Astrocyte (in vitro differentiated cells and primary cell): ENCODE data around the gene SAMMSON. TPM values are rescaled to one million over a fixed set of nuclear protein-coding genes. Genes with fewer than 3 reads are reported as not detected.

ENCODE experiments used
- DNase-seq: peaks from one replicate; pipeline ENCODE4 v3.0.0-alpha.2; 2010; ENCODE audit warnings: low read depth
- FAIRE-seq: peaks from 2 replicates; lab custom pipeline; 2011; peaks lifted over from hg19 to GRCh38; lab: Jason Lieb, UNC
- H2AFZ ChIP-seq: 2 replicates; pipeline ENCODE4 v1.6.0; 2012; ENCODE audit warnings: low read depth, low read length, inconsistent platforms
- H3K27ac ChIP-seq: 2 replicates; pipeline ENCODE4 v1.5.1; 2011; ENCODE audit warnings: low read depth, low read length, inconsistent platforms
- H3K27me3 ChIP-seq: 2 replicates; pipeline ENCODE4 v1.6.0; 2011; ENCODE audit warnings: low read length, inconsistent platforms; ENCODE audit not compliant: insufficient read depth
- H3K36me3 ChIP-seq: 2 replicates; pipeline ENCODE4 v1.5.1; 2011; ENCODE audit warnings: low read length, inconsistent platforms; ENCODE audit not compliant: insufficient read depth
- H3K4me1 ChIP-seq: 2 replicates; pipeline ENCODE4 v1.5.1; 2011; ENCODE audit warnings: low read length, inconsistent platforms; ENCODE audit not compliant: insufficient read depth
- H3K4me2 ChIP-seq: 2 replicates; pipeline ENCODE4 v1.6.0; 2012; ENCODE audit warnings: low read length, inconsistent platforms
- H3K4me3 ChIP-seq: 2 replicates; pipeline ENCODE4 v1.5.1; 2011; ENCODE audit warnings: low read depth, mild to moderate bottlenecking, low read length, inconsistent platforms; ENCODE audit not compliant: insufficient read depth
- H3K79me2 ChIP-seq: 2 replicates; pipeline ENCODE4 v1.6.0; 2012; ENCODE audit warnings: mild to moderate bottlenecking, low read length, inconsistent platforms; ENCODE audit not compliant: insufficient read depth
- H3K9ac ChIP-seq: 2 replicates; pipeline ENCODE4 v1.6.0; 2012; ENCODE audit warnings: mild to moderate bottlenecking, low read length, inconsistent platforms
- H3K9me3 ChIP-seq: 2 replicates; pipeline ENCODE4 v1.5.1; 2012; ENCODE audit warnings: low read depth, mild to moderate bottlenecking, low read length, inconsistent platforms; ENCODE audit not compliant: insufficient read depth
- H4K20me1 ChIP-seq: 2 replicates; pipeline ENCODE4 v1.6.0; 2012; ENCODE audit warnings: low read length, inconsistent platforms; ENCODE audit not compliant: insufficient read depth
- H3K27ac Mint-ChIP-seq: one replicate; pipeline ENCODE4 v1.8.0; 2021; ENCODE audit warnings: mild to moderate bottlenecking, mixed read lengths; ENCODE audit not compliant: unreplicated experiment
- H3K27me3 Mint-ChIP-seq: one replicate; pipeline ENCODE4 v1.8.0; 2021; ENCODE audit warnings: low read depth, mixed read lengths; ENCODE audit not compliant: unreplicated experiment
- H3K36me3 Mint-ChIP-seq: one replicate; pipeline ENCODE4 v1.8.0; 2021; ENCODE audit warnings: low read depth, mixed read lengths; ENCODE audit not compliant: unreplicated experiment
- H3K4me1 Mint-ChIP-seq: one replicate; pipeline ENCODE4 v1.8.0; 2021; ENCODE audit warnings: low read depth, mixed read lengths; ENCODE audit not compliant: unreplicated experiment
- H3K4me3 Mint-ChIP-seq: one replicate; pipeline ENCODE4 v1.8.0; 2021; ENCODE audit warnings: mild to moderate bottlenecking, moderate library complexity, mixed read lengths; ENCODE audit not compliant: unreplicated experiment
- H3K9me3 Mint-ChIP-seq: one replicate; pipeline ENCODE4 v1.8.0; 2021; ENCODE audit warnings: mild to moderate bottlenecking, mixed read lengths; ENCODE audit not compliant: unreplicated experiment
- EZH2 ChIP-seq: IDR thresholded peaks from 2 replicates; pipeline ENCODE4 v1.6.1; 2012; ENCODE audit warnings: mild to moderate bottlenecking, low read length, inconsistent platforms; ENCODE audit not compliant: insufficient read depth
- total RNA-seq: library from RNA; stranded (reverse); gene quantifications from 2 replicates; pipeline ENCODE4 v1.2.1, GENCODE V29; 2021
- TF ChIP-seq, protein P1 (sequence below): IDR thresholded peaks from 2 replicates; pipeline ENCODE4 v1.5.1; 2011; ENCODE audit warnings: low read depth, mild to moderate bottlenecking, inconsistent platforms, low read length, moderate library complexity; ENCODE audit not compliant: insufficient read depth

SAMMSON gene
- total RNA-seq, 1 donor from 2014 or later: not detected

GRCh38 chr3:70095260-70095659, 95.7 kb downstream of the SAMMSON start:
- H3K79me2 ChIP-seq: no peaks in the 10 kb centered on the region
- Mint-ChIP-seq H3K9me3 (peaks cover 4% of the 10 kb centered on the region), H3K4me1 (no peaks in the 10 kb centered on the region), H3K4me3 (no peak overlapping the region), H3K27ac (no peak overlapping the region), H3K27me3 (no peaks in the 10 kb centered on the region), H3K36me3 (no peaks in the 10 kb centered on the region)
- H3K4me2 ChIP-seq: no peak overlapping the region
- FAIRE-seq: no peak
- no peaks in the 10 kb centered on the region for H3K36me3 ChIP-seq
- no peak overlapping the region for H3K27ac ChIP-seq
- TF ChIP-seq, protein P1, sequence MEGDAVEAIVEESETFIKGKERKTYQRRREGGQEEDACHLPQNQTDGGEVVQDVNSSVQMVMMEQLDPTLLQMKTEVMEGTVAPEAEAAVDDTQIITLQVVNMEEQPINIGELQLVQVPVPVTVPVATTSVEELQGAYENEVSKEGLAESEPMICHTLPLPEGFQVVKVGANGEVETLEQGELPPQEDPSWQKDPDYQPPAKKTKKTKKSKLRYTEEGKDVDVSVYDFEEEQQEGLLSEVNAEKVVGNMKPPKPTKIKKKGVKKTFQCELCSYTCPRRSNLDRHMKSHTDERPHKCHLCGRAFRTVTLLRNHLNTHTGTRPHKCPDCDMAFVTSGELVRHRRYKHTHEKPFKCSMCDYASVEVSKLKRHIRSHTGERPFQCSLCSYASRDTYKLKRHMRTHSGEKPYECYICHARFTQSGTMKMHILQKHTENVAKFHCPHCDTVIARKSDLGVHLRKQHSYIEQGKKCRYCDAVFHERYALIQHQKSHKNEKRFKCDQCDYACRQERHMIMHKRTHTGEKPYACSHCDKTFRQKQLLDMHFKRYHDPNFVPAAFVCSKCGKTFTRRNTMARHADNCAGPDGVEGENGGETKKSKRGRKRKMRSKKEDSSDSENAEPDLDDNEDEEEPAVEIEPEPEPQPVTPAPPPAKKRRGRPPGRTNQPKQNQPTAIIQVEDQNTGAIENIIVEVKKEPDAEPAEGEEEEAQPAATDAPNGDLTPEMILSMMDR: no peak
- TF ChIP-seq EZH2: no peak
- H3K9ac ChIP-seq: no peak overlapping the region
- no peak overlapping the region for H2AFZ ChIP-seq
- DNase-seq: no peak
- no peak overlapping the region for H3K4me3 ChIP-seq
- no peaks in the 10 kb centered on the region for H3K4me1 ChIP-seq
- no peaks in the 10 kb centered on the region for H4K20me1 ChIP-seq
- H3K27me3 ChIP-seq: no peaks in the 10 kb centered on the region
- no peaks in the 10 kb centered on the region for H3K9me3 ChIP-seq

- H3K36me3 Mint-ChIP-seq: no peaks in the 10 kb centered on the region
- Histone ChIP-seq H3K9me3 (no peaks in the 10 kb centered on the region), H2AFZ (no peak overlapping the region), H3K4me1 (no peaks in the 10 kb centered on the region), H3K4me2 (no peak overlapping the region), H3K27me3 (no peaks in the 10 kb centered on the region), H3K36me3 (no peaks in the 10 kb centered on the region), H3K4me3 (no peak overlapping the region), H3K27ac (no peak overlapping the region), H4K20me1 (no peaks in the 10 kb centered on the region), H3K9ac (no peak overlapping the region), H3K79me2 (no peaks in the 10 kb centered on the region)
- no peaks in the 10 kb centered on the region for H3K27me3 Mint-ChIP-seq
- DNase-seq (no peak), FAIRE-seq (no peak)
- peaks cover 4% of the 10 kb centered on the region for H3K9me3 Mint-ChIP-seq
- H3K4me3 Mint-ChIP-seq: no peak overlapping the region
- no peaks in the 10 kb centered on the region for H3K4me1 Mint-ChIP-seq
- H3K27ac Mint-ChIP-seq: no peak overlapping the region
- no peak for TF ChIP-seq EZH2
- TF ChIP-seq, protein P1: no peak
Observed at GRCh38 chr3:70096376-70097066, 97.0 kb downstream of the SAMMSON start.

- no peak overlapping the region for H3K4me3 ChIP-seq
- no peaks in the 10 kb centered on the region for H3K9me3 ChIP-seq
- Mint-ChIP-seq H3K36me3 (no peaks in the 10 kb centered on the region), H3K4me3 (no peak overlapping the region), H3K4me1 (no peaks in the 10 kb centered on the region), H3K9me3 (peaks cover 4% of the 10 kb centered on the region), H3K27ac (no peak overlapping the region), H3K27me3 (no peaks in the 10 kb centered on the region)
- no peak overlapping the region for H3K4me2 ChIP-seq
- no peak overlapping the region for H3K27ac ChIP-seq
- no peaks in the 10 kb centered on the region for H3K79me2 ChIP-seq
- H3K4me1 ChIP-seq: no peaks in the 10 kb centered on the region
- no peaks in the 10 kb centered on the region for H3K27me3 ChIP-seq
- H4K20me1 ChIP-seq: no peaks in the 10 kb centered on the region
- H2AFZ ChIP-seq: no peak overlapping the region
- TF ChIP-seq, protein P1: no peak
- TF ChIP-seq EZH2: no peak
- no peak overlapping the region for H3K9ac ChIP-seq
- FAIRE-seq: no peak
- no peaks in the 10 kb centered on the region for H3K36me3 ChIP-seq
- DNase-seq: no peak
Observed at GRCh38 chr3:70097084-70097483, 97.6 kb downstream of the SAMMSON start.
